HepG2 (cell line): Measurements from ENCODE around the gene CD19. TPM values are rescaled to one million over a fixed set of nuclear protein-coding genes. Genes with fewer than 3 reads are reported as not detected.

Experiments
- ATF6 ChIP-seq: sonication (generic); formaldehyde crosslinking; conservative IDR thresholded peaks from 2 replicates; pipeline ENCODE4 v1.4.0; 2020; ENCODE audit warnings: missing genetic modification reagents
- BORCS8-MEF2B ChIP-seq: sonication (generic); formaldehyde crosslinking; IDR thresholded peaks from 2 replicates; pipeline ENCODE4 v1.8.0; 2022; ENCODE audit warnings: mild to moderate bottlenecking, missing genetic modification reagents
- CSRNP1 ChIP-seq: sonication (generic); formaldehyde crosslinking; IDR thresholded peaks from 2 replicates; pipeline ENCODE4 v1.8.1; 2023; ENCODE audit warnings: mild to moderate bottlenecking, missing genetic modification reagents
- GMEB1 ChIP-seq: sonication (generic); formaldehyde crosslinking; IDR thresholded peaks from 2 replicates; pipeline ENCODE4 v1.5.1; 2020; ENCODE audit warnings: missing genetic modification reagents, mild to moderate bottlenecking, borderline replicate concordance
- KDM5A ChIP-seq: fragments of 200-600 bp; sonication (generic); IDR thresholded peaks from 2 replicates; pipeline ENCODE4 v1.7.0; 2018; ENCODE audit warnings: antibody characterized with exemption, mild to moderate bottlenecking, low read length, borderline replicate concordance
- NFATC3 ChIP-seq: sonication (generic); formaldehyde crosslinking; IDR thresholded peaks from 2 replicates; pipeline ENCODE4 v1.5.1; 2020; ENCODE audit warnings: mild to moderate bottlenecking, missing genetic modification reagents
- NONO ChIP-seq, 2 experiments: fragments of 450-650 bp in 1 of 2; sonication (generic) in 1 of 2; formaldehyde crosslinking in 1 of 2; IDR thresholded peaks in 1 of 2; conservative IDR thresholded peaks in 1 of 2; 2 replicates each; pipeline versions ENCODE4 v1.6.1 to v1.8.0; 2017 to 2022; ENCODE audit warnings: mild to moderate bottlenecking in 1 of 2, missing genetic modification reagents in 1 of 2, moderate library complexity in 1 of 2
- ONECUT2 ChIP-seq: sonication (generic); formaldehyde crosslinking; IDR thresholded peaks from 2 replicates; pipeline ENCODE4 v1.4.0; 2020; ENCODE audit warnings: missing genetic modification reagents
- SIX4 ChIP-seq: sonication (generic); formaldehyde crosslinking; IDR thresholded peaks from 2 replicates; pipeline ENCODE4 v1.4.0; 2020; ENCODE audit warnings: missing genetic modification reagents
- SMAD1 ChIP-seq: sonication (generic); formaldehyde crosslinking; IDR thresholded peaks from 2 replicates; pipeline ENCODE4 v1.4.0; 2020; ENCODE audit warnings: missing genetic modification reagents, low read depth, mild to moderate bottlenecking, borderline replicate concordance
- TCF7 ChIP-seq: sonication (generic); IDR thresholded peaks from 2 replicates; pipeline ENCODE4 v1.6.1; 2016; ENCODE audit warnings: antibody characterized with exemption, low read depth
- TERF1 ChIP-seq: sonication (generic); formaldehyde crosslinking; IDR thresholded peaks from 2 replicates; pipeline ENCODE4 v1.8.0; 2022; ENCODE audit warnings: mild to moderate bottlenecking, missing genetic modification reagents, moderate library complexity
- ZNF317 ChIP-seq: sonication (generic); formaldehyde crosslinking; IDR thresholded peaks from 2 replicates; pipeline ENCODE4 v1.5.0; 2020; ENCODE audit warnings: mild to moderate bottlenecking, missing genetic modification reagents
- ZNF432 ChIP-seq: sonication (generic); formaldehyde crosslinking; IDR thresholded peaks from 2 replicates; pipeline ENCODE4 v1.5.0; 2020; ENCODE audit warnings: missing genetic modification reagents, mild to moderate bottlenecking, borderline replicate concordance
- ZNF703 ChIP-seq: sonication (generic); formaldehyde crosslinking; IDR thresholded peaks from 2 replicates; pipeline ENCODE4 v1.5.1; 2020; ENCODE audit warnings: missing genetic modification reagents, mild to moderate bottlenecking, moderate library complexity, borderline replicate concordance
- polyA plus RNA-seq, 8 experiments: library from polyadenylated mRNA; depleted of rRNA in 3 of 8; stranded (reverse) in 7 of 8; unstranded in 1 of 8; fragments of >200 nt; fragmentation: Illumina TruSeq in 4 of 8; extraction: Trizol in 4 of 8; gene quantifications; 2 replicates each; pipeline versions ENCODE4 v1.2.1 to v1.2.3, GENCODE V29; 2011 to 2016; ENCODE audit warnings: low read depth in 4 of 8, missing spikeins in 1 of 8, mixed read lengths in 1 of 8; ENCODE audit not compliant: insufficient read depth in 1 of 8
- total RNA-seq, 5 experiments: library from RNA; depleted of rRNA; stranded (reverse); fragments of >200 nt; fragmentation: Illumina TruSeq; extraction: Trizol; gene quantifications; 2 replicates each; pipeline ENCODE4 v1.2.3, GENCODE V29; 2016; ENCODE audit warnings: low read depth in 1 of 5
- TF ChIP-seq, protein P1 (sequence below), 2 experiments: sonication (generic) in 1 of 2; formaldehyde crosslinking in 1 of 2; IDR thresholded peaks; 2 replicates each; pipeline versions ENCODE4 v1.4.0 to v1.6.1; 2016 to 2020; ENCODE audit warnings: borderline replicate concordance in 1 of 2, low read depth in 1 of 2, mild to moderate bottlenecking in 1 of 2, missing genetic modification reagents in 1 of 2

Gene CD19
- total and polyA plus RNA-seq, 2 of the 13 experiments (the other 11 are each of a cell fraction or from before 2014, with no cell fraction given) = 0.55 to 1.1 TPM

DNA sequence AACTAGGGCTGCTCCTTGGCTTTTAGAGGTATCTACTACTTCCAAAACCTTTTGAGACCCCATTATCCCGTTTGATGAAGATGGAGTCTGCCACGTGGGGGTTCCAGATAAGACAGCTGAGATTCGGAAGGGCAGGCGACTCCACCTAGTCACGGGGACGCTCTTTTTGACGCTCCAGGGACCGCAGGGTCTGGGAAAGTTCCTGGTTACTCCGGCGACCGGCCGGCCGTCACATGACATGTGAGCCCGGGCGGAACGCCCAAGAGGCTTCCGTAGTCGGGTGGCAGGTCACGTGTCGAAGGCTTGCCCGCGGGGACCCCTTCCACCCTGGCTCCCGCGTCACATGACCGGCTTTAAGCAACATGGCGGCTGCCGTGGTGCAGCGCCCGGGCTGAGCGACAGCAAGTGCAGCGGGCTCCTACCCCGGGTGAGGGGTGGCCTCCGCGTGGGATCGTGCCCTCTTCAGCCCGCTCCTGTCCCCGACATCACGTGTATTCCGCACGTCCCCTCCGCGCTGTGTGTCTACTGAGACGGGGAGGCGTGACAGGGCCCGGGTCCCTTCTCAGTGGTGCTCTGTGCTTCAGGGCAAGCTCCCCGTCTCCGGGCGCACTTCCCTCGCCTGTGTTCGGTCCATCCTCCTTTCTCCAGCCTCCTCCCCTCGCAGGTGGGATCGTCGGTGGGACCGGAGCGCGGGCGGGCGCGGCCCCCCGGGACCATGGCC lies 42.8 kb downstream of the CD19 start, which contains the start of gene SPNS1 (continued):
- TF ChIP-seq ZNF432 (CRISPR knock-in tag) (no peak), TCF7 (no peak), ATF6 (CRISPR knock-in tag) (no peak), ZNF703 (0 out of 2 replicates have a peak, but pooled peaks have one; percentile 10), ZNF317 (CRISPR knock-in tag) (peak; percentile 84), KDM5A (peak; percentile 100), GMEB1 (CRISPR knock-in tag) (peak; percentile 87; the same call in 1 of the 2 replicates), NONO (IDR thresholded peaks at IDR 0.05) (no peak), NONO (CRISPR knock-in tag; conservative IDR thresholded peaks at IDR 0.05) (peak; percentile 98), ONECUT2 (CRISPR knock-in tag) (peak; percentile 59; the same call in 1 of the 2 replicates), NFATC3 (CRISPR knock-in tag) (peak; percentile 47; the same call in 1 of the 2 replicates), SMAD1 (peak; percentile 81), CSRNP1 (CRISPR knock-in tag) (0 out of 2 replicates have a peak, but pooled peaks have one; percentile 81), SIX4 (peak; percentile 72; the same call in 1 of the 2 replicates), BORCS8-MEF2B (CRISPR knock-in tag) (peak; percentile 89; the same call in 1 of the 2 replicates), TERF1 (CRISPR knock-in tag) (0 out of 2 replicates have a peak, but pooled peaks have one; percentile 69)
- TF ChIP-seq, protein P1, sequence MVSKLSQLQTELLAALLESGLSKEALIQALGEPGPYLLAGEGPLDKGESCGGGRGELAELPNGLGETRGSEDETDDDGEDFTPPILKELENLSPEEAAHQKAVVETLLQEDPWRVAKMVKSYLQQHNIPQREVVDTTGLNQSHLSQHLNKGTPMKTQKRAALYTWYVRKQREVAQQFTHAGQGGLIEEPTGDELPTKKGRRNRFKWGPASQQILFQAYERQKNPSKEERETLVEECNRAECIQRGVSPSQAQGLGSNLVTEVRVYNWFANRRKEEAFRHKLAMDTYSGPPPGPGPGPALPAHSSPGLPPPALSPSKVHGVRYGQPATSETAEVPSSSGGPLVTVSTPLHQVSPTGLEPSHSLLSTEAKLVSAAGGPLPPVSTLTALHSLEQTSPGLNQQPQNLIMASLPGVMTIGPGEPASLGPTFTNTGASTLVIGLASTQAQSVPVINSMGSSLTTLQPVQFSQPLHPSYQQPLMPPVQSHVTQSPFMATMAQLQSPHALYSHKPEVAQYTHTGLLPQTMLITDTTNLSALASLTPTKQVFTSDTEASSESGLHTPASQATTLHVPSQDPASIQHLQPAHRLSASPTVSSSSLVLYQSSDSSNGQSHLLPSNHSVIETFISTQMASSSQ (IDR thresholded peaks at IDR 0.05; ENCODE audit: low read depth) = peak; percentile 36; the same call in 1 of the 2 replicates
- TF ChIP-seq, protein P1 (CRISPR knock-in tag; IDR thresholded peaks at IDR 0.05; ENCODE audit: borderline replicate concordance) = peak; percentile 86
